GM12864 (cell line): ENCODE results near the gene DCUN1D2.
A peak's percentile ranks its signal among the peaks of the same experiment; 100 is the strongest.

Experiments used
- DNase-seq: peaks from one replicate; pipeline ENCODE4 v3.0.0-alpha.2; 2011; ENCODE audit warnings: low read depth
- H3K4me3 ChIP-seq: 2 replicates; pipeline ENCODE4 v1.5.1; 2011; ENCODE audit warnings: mild to moderate bottlenecking, low read depth, low read length, control low read depth
- CTCF ChIP-seq: IDR thresholded peaks from 2 replicates; pipeline ENCODE4 v1.5.1; 2011; ENCODE audit warnings: low read depth, mild to moderate bottlenecking, moderate library complexity, low read length, control low read depth, inconsistent platforms; ENCODE audit errors: missing control alignments

DCUN1D2 gene

GRCh38 chr13:113499936-113500335 lies 9.4 kb upstream of the DCUN1D2 start:
- no peak for TF ChIP-seq CTCF
- no peak for DNase-seq

GRCh38 chr13:113498905-113499304 lies 8.4 kb upstream of the DCUN1D2 start:
- no peak for TF ChIP-seq CTCF
- no peak overlapping the region for H3K4me3 ChIP-seq
- DNase-seq: no peak

More at GRCh38 chr13:113499936-113500335, 9.4 kb upstream of the DCUN1D2 start:
- H3K4me3 ChIP-seq: no peak overlapping the region

GRCh38 chr13:113497217-113497616 lies 6.7 kb upstream of the DCUN1D2 start:
- no peak for DNase-seq
- H3K4me3 ChIP-seq: no peak overlapping the region
- no peak for TF ChIP-seq CTCF

DNA sequence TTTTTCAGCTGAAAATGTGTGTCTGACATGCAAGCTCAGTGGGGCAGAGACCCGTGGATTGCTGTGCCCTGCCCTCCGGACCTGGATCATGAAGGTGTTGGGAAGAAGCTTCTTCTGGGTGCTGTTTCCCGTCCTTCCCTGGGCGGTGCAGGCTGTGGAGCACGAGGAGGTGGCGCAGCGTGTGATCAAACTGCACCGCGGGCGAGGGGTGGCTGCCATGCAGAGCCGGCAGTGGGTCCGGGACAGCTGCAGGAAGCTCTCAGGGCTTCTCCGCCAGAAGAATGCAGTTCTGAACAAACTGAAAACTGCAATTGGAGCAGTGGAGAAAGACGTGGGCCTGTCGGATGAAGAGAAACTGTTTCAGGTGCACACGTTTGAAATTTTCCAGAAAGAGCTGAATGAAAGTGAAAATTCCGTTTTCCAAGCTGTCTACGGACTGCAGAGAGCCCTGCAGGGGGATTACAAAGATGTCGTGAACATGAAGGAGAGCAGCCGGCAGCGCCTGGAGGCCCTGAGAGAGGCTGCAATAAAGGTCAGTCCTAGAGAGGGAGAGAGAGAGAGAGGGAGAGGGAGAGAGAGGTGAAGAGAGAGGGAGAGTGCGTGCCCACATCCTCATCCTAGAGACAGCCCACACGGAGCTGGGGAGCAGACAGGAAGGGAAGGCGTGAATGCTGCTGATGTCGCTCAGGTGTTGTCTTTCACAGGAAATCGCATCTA lies 5.1 kb upstream of the DCUN1D2 start:
- H3K4me3 ChIP-seq: no peak overlapping the region
- no peak for TF ChIP-seq CTCF
- no peak for DNase-seq

DNA sequence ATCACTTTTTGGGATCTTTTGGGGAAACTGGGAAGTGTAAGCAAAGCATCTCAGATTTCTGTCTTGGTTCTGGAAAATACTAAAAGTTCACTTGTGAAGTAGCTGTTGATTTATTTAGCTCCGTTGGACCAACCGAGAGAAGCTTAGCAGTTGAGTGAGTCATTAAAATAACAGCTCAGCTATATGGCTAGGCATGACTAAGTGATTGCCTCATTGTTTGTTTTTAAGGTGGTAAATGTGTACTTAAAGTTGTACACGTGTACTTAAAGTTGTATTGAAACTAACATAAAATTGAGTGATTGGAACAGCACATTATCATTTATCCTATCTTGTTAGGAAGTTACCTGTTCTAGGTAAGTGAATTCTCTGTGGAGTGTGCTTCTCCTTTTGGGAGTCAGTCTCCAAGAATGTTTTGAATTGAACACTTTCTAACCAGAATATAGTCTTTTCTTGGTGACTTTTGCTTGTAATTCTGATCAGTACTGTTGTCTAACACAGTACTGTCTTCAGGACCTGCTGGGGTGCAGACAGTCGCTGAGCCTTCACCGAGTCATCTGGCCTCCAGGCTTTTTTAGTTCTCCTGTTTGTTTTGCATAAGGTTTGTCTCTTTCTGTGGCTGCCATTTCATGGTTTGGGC lies 2.9 kb upstream of the DCUN1D2 start:
- TF ChIP-seq CTCF: no peak
- DNase-seq: no peak
- no peak overlapping the region; the same call in 1 of the 2 replicates for H3K4me3 ChIP-seq

DNA sequence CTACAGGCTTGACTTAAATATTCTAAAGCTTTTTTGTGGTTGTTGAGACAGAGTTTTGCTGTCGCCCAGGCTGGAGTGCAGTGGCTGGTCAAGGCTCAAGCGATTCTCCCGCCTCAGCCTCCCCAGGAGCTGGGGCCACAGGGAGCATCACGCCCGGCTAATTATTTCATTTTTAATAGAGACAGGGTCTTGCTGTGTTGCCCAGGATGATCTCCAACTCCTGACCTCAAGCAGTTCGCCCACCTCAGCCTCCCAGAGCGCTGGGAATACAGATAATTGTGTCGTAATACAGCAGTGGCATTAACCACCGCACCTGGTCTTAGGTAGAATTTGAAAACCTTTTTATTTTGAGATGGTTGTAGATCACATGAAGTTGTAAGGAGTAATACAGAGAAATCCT lies 1.5 kb upstream of the DCUN1D2 start:
- no peak for TF ChIP-seq CTCF
- peak overlapping the region; percentile 61 for H3K4me3 ChIP-seq
- DNase-seq: no peak
